ENCODE results near the gene GIT2.

The GIT2 gene

DNA sequence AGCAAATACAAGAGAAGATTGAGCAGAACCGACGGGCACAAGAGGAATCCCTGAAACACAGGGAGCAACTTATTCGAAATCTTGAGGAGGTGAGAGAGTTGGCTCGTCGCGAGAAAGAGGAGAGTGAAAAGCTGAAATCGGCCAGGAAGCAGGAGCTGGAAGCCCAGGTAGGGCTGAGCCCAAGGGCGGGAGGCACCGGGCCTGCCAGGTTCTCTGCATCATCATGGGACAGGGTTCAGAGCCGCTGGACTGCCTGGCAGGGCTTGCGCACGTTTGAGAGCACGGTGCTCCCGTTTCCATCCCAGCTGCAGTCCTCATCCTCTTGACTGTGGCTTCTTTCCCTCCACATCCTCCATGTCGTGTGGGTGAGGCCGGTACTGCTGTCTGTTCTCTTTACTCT, 81.7 kb downstream of the GIT2 start:
- Histone ChIP-seq H3K23ac (ENCODE audit: low read length) (no peak overlapping the region), H3K79me2 (ENCODE audit: control insufficient read depth, insufficient read depth, low read length, poor library complexity) (no peaks in the 10 kb centered on the region), H2AK5ac (ENCODE audit: low read length) (no peak overlapping the region), H3K27ac (ENCODE audit: low read depth, low read length) (no peak overlapping the region), H3K4ac (ENCODE audit: low read depth, low read length) (no peak overlapping the region), H3K79me1 (ENCODE audit: low read length) (no peaks in the 10 kb centered on the region), H3K4me2 (ENCODE audit: low read length) (no peak overlapping the region), H3K36me3 (ENCODE audit: control insufficient read depth in 1 of 2, insufficient read depth in 2 of 2, low read length in 2 of 2) (peaks cover 36 to 49% of the 10 kb centered on the region in 2 experiments), H3K9me3 (ENCODE audit: insufficient read depth, low read depth, low read length) (no peaks in the 10 kb centered on the region), H3K4me1 (ENCODE audit: control insufficient read depth in 1 of 2, insufficient read depth in 2 of 2, low read length in 2 of 2) (no peaks in the 10 kb centered on the region), H4K12ac (ENCODE audit: low read depth, low read length) (no peak overlapping the region), H2BK5ac (ENCODE audit: low read depth, low read length, poor library complexity) (no peak overlapping the region), H3K18ac (ENCODE audit: low read length) (no peak overlapping the region), H2BK120ac (ENCODE audit: insufficient read depth, low read length, poor library complexity) (no peak overlapping the region), H4K8ac (ENCODE audit: low read depth, low read length) (no peak overlapping the region), H2BK12ac (ENCODE audit: low read length) (no peak overlapping the region), H3K9ac (ENCODE audit: low read length) (no peak overlapping the region), H2AFZ (ENCODE audit: insufficient read depth, low read length, poor library complexity) (no peak overlapping the region), H3K14ac (ENCODE audit: low read length) (no peak overlapping the region), H3K27me3 (ENCODE audit: insufficient read depth, low read length) (no peaks in the 10 kb centered on the region), H4K91ac (ENCODE audit: low read depth, low read length) (no peak overlapping the region), H3K4me3 (ENCODE audit: low read depth, low read length) (no peak overlapping the region)
- DNase-seq = no peak
- WGBS (ENCODE audit: extremely low coverage, insufficient coverage, insufficient read length) = no CpG with 5 or more reads among the region's 16 CpGs

DNA sequence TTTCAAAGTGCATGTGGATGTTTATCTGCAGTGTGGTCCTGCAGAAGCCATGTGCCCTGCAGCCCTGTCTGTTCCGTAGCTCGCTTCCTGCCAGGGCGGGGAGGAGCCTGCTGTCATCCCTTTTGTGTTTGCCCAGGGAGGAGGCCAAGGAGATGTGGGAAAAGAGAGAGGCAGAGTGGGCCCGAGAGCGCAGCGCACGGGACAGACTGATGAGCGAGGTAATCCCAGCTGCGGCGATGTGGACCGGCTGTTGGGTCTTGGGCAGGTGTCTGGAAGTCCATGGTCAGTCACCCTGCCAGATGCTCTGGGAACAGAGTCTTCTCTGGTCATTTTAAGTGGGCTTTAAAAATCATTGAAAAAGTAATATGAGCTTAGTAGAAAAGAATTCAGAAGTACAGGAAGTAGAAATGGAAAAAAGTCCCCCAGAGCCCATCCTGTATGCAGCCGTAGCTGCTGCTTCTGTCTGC, 83.3 kb downstream of the GIT2 start:
- H3K9ac ChIP-seq (ENCODE audit: low read length) = no peak overlapping the region
- H4K12ac ChIP-seq (ENCODE audit: low read depth, low read length) = no peak overlapping the region
- no peak overlapping the region for H3K18ac ChIP-seq (ENCODE audit: low read length)
- H3K27me3 ChIP-seq (ENCODE audit: insufficient read depth, low read length) = no peaks in the 10 kb centered on the region
- no peak overlapping the region for H3K23ac ChIP-seq (ENCODE audit: low read length)
- no peak overlapping the region for H2BK12ac ChIP-seq (ENCODE audit: low read length)
- H2AFZ ChIP-seq (ENCODE audit: insufficient read depth, low read length, poor library complexity) = no peak overlapping the region
- peaks cover 43 to 59% of the 10 kb centered on the region in 2 experiments for H3K36me3 ChIP-seq (ENCODE audit: control insufficient read depth in 1 of 2, insufficient read depth in 2 of 2, low read length in 2 of 2)
- H3K79me2 ChIP-seq (ENCODE audit: control insufficient read depth, insufficient read depth, low read length, poor library complexity) = no peaks in the 10 kb centered on the region
- no peak overlapping the region for H3K4ac ChIP-seq (ENCODE audit: low read depth, low read length)
- no peak overlapping the region for H2BK120ac ChIP-seq (ENCODE audit: insufficient read depth, low read length, poor library complexity)
- no peak overlapping the region for H3K4me3 ChIP-seq (ENCODE audit: low read depth, low read length)
- H3K27ac ChIP-seq (ENCODE audit: low read depth, low read length) = no peak overlapping the region
- no peaks in the 10 kb centered on the region for H3K9me3 ChIP-seq (ENCODE audit: insufficient read depth, low read depth, low read length)
- no peak overlapping the region for H3K14ac ChIP-seq (ENCODE audit: low read length)
- no peak overlapping the region for H4K8ac ChIP-seq (ENCODE audit: low read depth, low read length)
- no peak overlapping the region for H2AK5ac ChIP-seq (ENCODE audit: low read length)
- no CpG with 5 or more reads among the region's 12 CpGs for WGBS (ENCODE audit: extremely low coverage, insufficient coverage, insufficient read length)
- no peak overlapping the region for H3K4me2 ChIP-seq (ENCODE audit: low read length)
- H2BK5ac ChIP-seq (ENCODE audit: low read depth, low read length, poor library complexity) = no peak overlapping the region
- H3K79me1 ChIP-seq (ENCODE audit: low read length) = no peaks in the 10 kb centered on the region
- no peaks in the 10 kb centered on the region for H3K4me1 ChIP-seq (ENCODE audit: control insufficient read depth in 1 of 2, insufficient read depth in 2 of 2, low read length in 2 of 2)
- no peak overlapping the region for H4K91ac ChIP-seq (ENCODE audit: low read depth, low read length)
- DNase-seq = no peak

DNA sequence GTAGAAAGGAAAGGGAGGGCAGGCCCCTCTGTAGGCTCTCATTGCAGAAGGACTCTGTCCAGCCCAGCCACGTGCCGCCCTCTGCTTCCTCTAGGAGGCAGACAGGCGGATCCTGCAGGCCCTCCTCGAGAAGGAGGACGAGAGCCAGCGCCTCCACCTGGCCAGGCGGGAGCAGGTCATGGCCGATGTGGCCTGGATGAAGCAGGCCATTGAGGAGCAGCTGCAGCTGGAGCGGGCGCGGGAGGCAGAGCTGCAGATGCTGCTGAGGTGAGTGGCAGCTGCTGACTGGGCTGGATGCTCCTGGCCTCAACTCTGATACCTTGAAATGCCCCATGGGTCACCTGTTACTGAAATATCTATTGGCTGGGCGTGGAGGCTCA, 85.2 kb downstream of the GIT2 start:
- Histone ChIP-seq H3K79me1 (ENCODE audit: low read length) (no peaks in the 10 kb centered on the region), H3K27me3 (ENCODE audit: insufficient read depth, low read length) (no peaks in the 10 kb centered on the region), H3K4me3 (ENCODE audit: low read depth, low read length) (no peak overlapping the region), H2AFZ (ENCODE audit: insufficient read depth, low read length, poor library complexity) (no peak overlapping the region), H2BK120ac (ENCODE audit: insufficient read depth, low read length, poor library complexity) (no peak overlapping the region), H4K8ac (ENCODE audit: low read depth, low read length) (no peak overlapping the region), H3K18ac (ENCODE audit: low read length) (no peak overlapping the region), H3K14ac (ENCODE audit: low read length) (no peak overlapping the region), H3K36me3 (ENCODE audit: control insufficient read depth in 1 of 2, insufficient read depth in 2 of 2, low read length in 2 of 2) (peaks cover 48 to 64% of the 10 kb centered on the region in 2 experiments), H3K27ac (ENCODE audit: low read depth, low read length) (no peak overlapping the region), H3K23ac (ENCODE audit: low read length) (no peak overlapping the region), H2AK5ac (ENCODE audit: low read length) (no peak overlapping the region), H3K4me1 (ENCODE audit: control insufficient read depth in 1 of 2, insufficient read depth in 2 of 2, low read length in 2 of 2) (no peaks in the 10 kb centered on the region), H3K9me3 (ENCODE audit: insufficient read depth, low read depth, low read length) (no peaks in the 10 kb centered on the region), H3K4ac (ENCODE audit: low read depth, low read length) (no peak overlapping the region), H4K91ac (ENCODE audit: low read depth, low read length) (no peak overlapping the region), H3K4me2 (ENCODE audit: low read length) (no peak overlapping the region), H3K79me2 (ENCODE audit: control insufficient read depth, insufficient read depth, low read length, poor library complexity) (no peaks in the 10 kb centered on the region), H4K12ac (ENCODE audit: low read depth, low read length) (no peak overlapping the region), H3K9ac (ENCODE audit: low read length) (no peak overlapping the region), H2BK5ac (ENCODE audit: low read depth, low read length, poor library complexity) (no peak overlapping the region), H2BK12ac (ENCODE audit: low read length) (no peak overlapping the region)
- WGBS (ENCODE audit: extremely low coverage, insufficient coverage, insufficient read length) = no CpG with 5 or more reads among the region's 12 CpGs
- DNase-seq = peak in 1 of 2 donors; percentile 4

DNA sequence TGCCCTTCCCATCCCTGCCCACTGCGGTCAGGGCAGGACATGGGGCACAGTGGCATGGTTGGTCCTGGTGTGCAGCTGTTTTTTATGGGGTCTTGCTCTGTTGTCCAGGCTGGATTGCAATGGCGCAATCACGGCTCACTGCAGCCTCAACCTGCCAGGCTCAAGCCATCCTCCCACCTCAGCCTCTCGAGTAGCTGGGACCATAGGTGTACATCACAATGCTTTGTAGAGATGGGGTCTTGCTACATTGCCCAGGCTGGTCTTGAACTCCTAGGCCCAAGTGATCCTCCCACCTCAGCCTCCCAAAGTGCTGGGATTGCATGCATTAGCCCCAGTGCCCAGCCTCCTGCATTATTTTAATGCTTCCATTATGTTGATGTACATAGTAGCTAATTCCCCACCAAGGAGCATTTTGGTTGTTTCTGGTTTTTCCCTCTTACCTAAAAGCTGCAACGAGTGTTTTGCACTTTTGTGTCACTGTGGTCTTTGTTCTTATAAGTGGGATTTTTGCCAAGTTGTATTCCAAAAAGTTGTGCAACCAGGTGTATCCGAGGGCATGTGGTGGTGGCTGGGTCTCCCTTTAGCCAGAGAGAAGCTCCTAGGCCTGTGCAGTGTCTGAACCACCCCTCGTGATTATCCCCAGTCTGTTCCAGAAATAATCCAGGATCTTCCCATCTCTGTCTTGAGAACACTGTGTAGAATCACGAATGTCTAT, 85.8 kb downstream of the GIT2 start:
- H2BK12ac ChIP-seq (ENCODE audit: low read length) = no peak overlapping the region
- H3K4ac ChIP-seq (ENCODE audit: low read depth, low read length) = no peak overlapping the region
- H3K14ac ChIP-seq (ENCODE audit: low read length) = no peak overlapping the region
- H3K9ac ChIP-seq (ENCODE audit: low read length) = no peak overlapping the region
- peaks cover 43 to 60% of the 10 kb centered on the region in 2 experiments for H3K36me3 ChIP-seq (ENCODE audit: control insufficient read depth in 1 of 2, insufficient read depth in 2 of 2, low read length in 2 of 2)
- no peak overlapping the region for H4K12ac ChIP-seq (ENCODE audit: low read depth, low read length)
- H3K27ac ChIP-seq (ENCODE audit: low read depth, low read length) = no peak overlapping the region
- H3K79me2 ChIP-seq (ENCODE audit: control insufficient read depth, insufficient read depth, low read length, poor library complexity) = no peaks in the 10 kb centered on the region
- H2AK5ac ChIP-seq (ENCODE audit: low read length) = no peak overlapping the region
- H2BK120ac ChIP-seq (ENCODE audit: insufficient read depth, low read length, poor library complexity) = no peak overlapping the region
- H2BK5ac ChIP-seq (ENCODE audit: low read depth, low read length, poor library complexity) = no peak overlapping the region
- no peak overlapping the region for H2AFZ ChIP-seq (ENCODE audit: insufficient read depth, low read length, poor library complexity)
- WGBS (ENCODE audit: extremely low coverage, insufficient coverage, insufficient read length) = no CpG with 5 or more reads among the region's 8 CpGs
- no peaks in the 10 kb centered on the region for H3K9me3 ChIP-seq (ENCODE audit: insufficient read depth, low read depth, low read length)
- no peaks in the 10 kb centered on the region for H3K79me1 ChIP-seq (ENCODE audit: low read length)
- no peak overlapping the region for H3K4me3 ChIP-seq (ENCODE audit: low read depth, low read length)
- no peak overlapping the region for H3K4me2 ChIP-seq (ENCODE audit: low read length)
- H3K18ac ChIP-seq (ENCODE audit: low read length) = no peak overlapping the region
- H3K23ac ChIP-seq (ENCODE audit: low read length) = no peak overlapping the region
- H3K27me3 ChIP-seq (ENCODE audit: insufficient read depth, low read length) = no peaks in the 10 kb centered on the region
- H4K8ac ChIP-seq (ENCODE audit: low read depth, low read length) = no peak overlapping the region
- H3K4me1 ChIP-seq (ENCODE audit: control insufficient read depth in 1 of 2, insufficient read depth in 2 of 2, low read length in 2 of 2) = no peaks in the 10 kb centered on the region
- no peak overlapping the region for H4K91ac ChIP-seq (ENCODE audit: low read depth, low read length)
- DNase-seq = no peak
